OCI-LY1 (cell line): ENCODE results near the gene HAVCR1.

Source experiments
- H2AFZ ChIP-seq: fragments of 200-600 bp; sonication (generic), shearing (Covaris generic); 2 replicates; pipeline ENCODE4 v1.6.0; 2014; ENCODE audit warnings: antibody characterized with exemption, mild to moderate bottlenecking, low read length
- H3F3A ChIP-seq: fragments of 200-600 bp; sonication (generic), shearing (Covaris generic); 2 replicates; pipeline ENCODE4 v1.6.0; 2014; ENCODE audit warnings: mild to moderate bottlenecking, antibody characterized with exemption, low read length, moderate library complexity; ENCODE audit not compliant: insufficient read depth
- H3K27ac ChIP-seq: fragments of 200-600 bp; sonication (generic); 2 replicates; pipeline ENCODE4 v1.5.1; 2014; ENCODE audit warnings: low read length, mixed run types, mild to moderate bottlenecking, low read depth; ENCODE audit not compliant: poor library complexity, severe bottlenecking
- H3K27me3 ChIP-seq: fragments of 200-600 bp; sonication (generic); 2 replicates; pipeline ENCODE4 v1.6.0; 2014; ENCODE audit warnings: antibody characterized with exemption, mild to moderate bottlenecking, low read length, moderate library complexity; ENCODE audit not compliant: insufficient read depth
- H3K36me3 ChIP-seq: fragments of 200-600 bp; sonication (generic); 2 replicates; pipeline ENCODE4 v1.6.1; 2014; ENCODE audit warnings: mild to moderate bottlenecking, antibody characterized with exemption, low read length, moderate library complexity, mixed read lengths; ENCODE audit not compliant: insufficient read depth
- H3K4me1 ChIP-seq: fragments of 200-600 bp; sonication (generic); 2 replicates; pipeline ENCODE4 v1.5.1; 2014; ENCODE audit warnings: mild to moderate bottlenecking, low read length, moderate library complexity; ENCODE audit not compliant: insufficient read depth, severe bottlenecking
- H3K4me2 ChIP-seq: fragments of 200-600 bp; sonication (generic), shearing (Covaris generic); 2 replicates; pipeline ENCODE4 v1.6.1; 2014; ENCODE audit warnings: low read length
- H3K4me3 ChIP-seq: fragments of 200-600 bp; sonication (generic); 2 replicates; pipeline ENCODE4 v1.5.1; 2014; ENCODE audit warnings: low read length, low read depth, mild to moderate bottlenecking, mixed read lengths; ENCODE audit not compliant: poor library complexity, severe bottlenecking
- H3K79me2 ChIP-seq: fragments of 200-600 bp; shearing (Covaris generic); 2 replicates; pipeline ENCODE4 v1.6.1; 2016; ENCODE audit warnings: mixed run types, low read length, mixed read lengths; ENCODE audit not compliant: insufficient read depth
- H3K9ac ChIP-seq: fragments of 200-600 bp; sonication (generic), shearing (Covaris generic); 2 replicates; pipeline ENCODE4 v1.6.1; 2014; ENCODE audit warnings: mild to moderate bottlenecking, low read length, mixed read lengths
- H3K9me2 ChIP-seq: fragments of 200-600 bp; sonication (generic), shearing (Covaris generic); 2 replicates; pipeline ENCODE4 v1.6.1; 2014; ENCODE audit warnings: low read depth, mild to moderate bottlenecking, low read length, mixed read lengths
- H3K9me3 ChIP-seq: fragments of 200-600 bp; shearing (Covaris generic); 2 replicates; pipeline ENCODE4 v1.6.1; 2014; ENCODE audit warnings: low read length, mixed read lengths
- H4K20me1 ChIP-seq: fragments of 200-600 bp; sonication (generic), shearing (Covaris generic); 2 replicates; pipeline ENCODE4 v1.6.0; 2016; ENCODE audit warnings: mild to moderate bottlenecking, low read length; ENCODE audit not compliant: insufficient read depth
- CTCF ChIP-seq: fragments of 200-600 bp; sonication (generic), shearing (Covaris generic); IDR thresholded peaks from 2 replicates; pipeline ENCODE4 v1.5.1; 2017; ENCODE audit warnings: mild to moderate bottlenecking, antibody characterized with exemption, low read length, moderate library complexity, mixed read lengths
- EZH2 ChIP-seq: fragments of 200-600 bp; sonication (generic), shearing (Covaris generic); IDR thresholded peaks from 2 replicates; pipeline ENCODE4 v1.8.0; 2017; ENCODE audit warnings: borderline replicate concordance, mixed run types, mild to moderate bottlenecking, antibody characterized with exemption, low read length, moderate library complexity, mixed read lengths

HAVCR1 gene

DNA sequence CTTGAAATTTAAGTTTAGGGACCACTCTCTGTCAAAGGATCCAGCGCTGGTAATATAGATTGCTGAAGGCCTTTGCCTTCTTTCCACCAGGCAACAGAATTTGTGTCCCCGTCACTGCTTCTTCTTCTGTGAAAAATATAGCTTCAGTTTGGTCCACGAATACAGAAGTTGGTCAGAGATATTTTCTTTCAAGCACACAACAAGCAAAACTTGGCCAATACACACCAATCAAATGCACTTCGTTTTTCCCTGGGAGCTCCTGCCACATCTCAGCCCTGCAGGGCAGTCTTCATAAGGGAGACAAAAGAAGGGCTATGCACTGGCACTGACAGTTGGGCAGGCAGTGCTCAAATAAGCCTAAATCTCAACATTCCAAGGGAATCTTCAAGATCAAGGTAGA is 27.0 kb upstream of the HAVCR1 start:
- Histone ChIP-seq H2AFZ (no peak overlapping the region), H3K79me2 (no peaks in the 10 kb centered on the region), H3K4me1 (no peaks in the 10 kb centered on the region), H3K9me3 (no peaks in the 10 kb centered on the region), H3K36me3 (no peaks in the 10 kb centered on the region), H3K27me3 (no peaks in the 10 kb centered on the region), H3K27ac (no peak overlapping the region), H3F3A (no peaks in the 10 kb centered on the region), H3K9ac (no peak overlapping the region), H3K9me2 (no peaks in the 10 kb centered on the region), H3K4me3 (no peak overlapping the region), H4K20me1 (no peaks in the 10 kb centered on the region), H3K4me2 (no peak overlapping the region)
- TF ChIP-seq EZH2 (no peak), CTCF (no peak)

- H3K27me3 ChIP-seq, result no peaks in the 10 kb centered on the region
- no peaks in the 10 kb centered on the region for H3K79me2 ChIP-seq
- H2AFZ ChIP-seq, result no peak overlapping the region
- H3K4me1 ChIP-seq, result no peaks in the 10 kb centered on the region
- H4K20me1 ChIP-seq, result no peaks in the 10 kb centered on the region
- no peaks in the 10 kb centered on the region for H3K36me3 ChIP-seq
- no peak overlapping the region for H3K9ac ChIP-seq
- no peak for TF ChIP-seq EZH2
- TF ChIP-seq CTCF, result no peak
- no peak overlapping the region for H3K4me2 ChIP-seq
- H3K9me2 ChIP-seq, result no peaks in the 10 kb centered on the region
- no peak overlapping the region for H3K27ac ChIP-seq
- H3K4me3 ChIP-seq, result no peak overlapping the region
- no peaks in the 10 kb centered on the region for H3F3A ChIP-seq
- no peaks in the 10 kb centered on the region for H3K9me3 ChIP-seq
These were observed 21.4 kb upstream of the HAVCR1 start for GRCh38 chr5:157080286-157080685.

DNA sequence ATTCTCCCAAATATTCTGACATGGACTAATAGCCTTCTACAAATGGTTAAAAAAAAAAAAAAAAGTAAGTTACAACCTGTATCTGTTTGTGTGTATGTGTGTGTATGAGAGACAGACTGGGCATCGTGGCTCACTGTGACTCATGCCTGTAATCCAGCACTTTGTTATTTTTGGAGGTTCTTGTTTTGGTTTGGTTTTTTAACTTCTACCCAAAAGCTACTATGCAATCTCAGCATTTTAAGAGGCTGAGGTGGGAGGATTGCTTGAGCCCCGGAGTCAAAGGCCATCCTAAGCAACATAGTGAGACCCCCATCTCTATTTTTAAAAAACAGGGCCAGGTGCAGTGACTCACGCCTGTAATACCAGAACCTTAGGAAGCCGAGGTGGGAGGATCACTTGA is 17.6 kb upstream of the HAVCR1 start:
- Histone ChIP-seq H3K9ac (no peak overlapping the region), H3K4me3 (no peak overlapping the region), H3K4me2 (no peak overlapping the region), H4K20me1 (no peaks in the 10 kb centered on the region), H3K4me1 (no peaks in the 10 kb centered on the region), H3K36me3 (no peaks in the 10 kb centered on the region), H3K9me2 (no peaks in the 10 kb centered on the region), H3K79me2 (no peaks in the 10 kb centered on the region), H3F3A (no peaks in the 10 kb centered on the region), H2AFZ (no peak overlapping the region), H3K27ac (no peak overlapping the region), H3K9me3 (no peaks in the 10 kb centered on the region), H3K27me3 (0 out of 2 replicates have a peak, but pooled peaks cover 3% of the 10 kb centered on the region)
- TF ChIP-seq CTCF, result no peak
- no peak for TF ChIP-seq EZH2
